ENCODE measurements around the gene ZNF507. TPM values are rescaled to one million over a fixed set of nuclear protein-coding genes. Genes with fewer than 3 reads are reported as not detected.

Gene ZNF507
- 10 to 100 TPM in 3 of 6 donors, 1 to 10 TPM in 2, not detected in 1; 7.0 to 12.8 (median 10.4) TPM for polyA plus RNA-seq (ENCODE audit: low read depth in 6 of 6)

GRCh38 chr19:32345261-32346207, at the start of gene ZNF507:
Gene ZNF507, plus strand, starts transcription at chr19:32345610. Its CDS starts 7,221 bp downstream, at chr19:32352831.
- H3K4me1 Mint-ChIP-seq = peaks cover 17 to 30% (median 26%) of the 10 kb centered on the region in 3 donors
- peaks cover 21 to 22% of the 10 kb centered on the region in 2 donors for H3K36me3 Mint-ChIP-seq
- peak within 1 kb of the TSS; percentile 93 to 99 (median 98) for H3K4me3 Mint-ChIP-seq
- H3K9me3 Mint-ChIP-seq = peaks cover 0 to 4% (median 0%) of the 10 kb centered on the region in 7 donors
- peaks cover 0 to 6% (median 0%) of the 10 kb centered on the region in 3 donors for H3K27me3 Mint-ChIP-seq
- peak within 1 kb of the TSS; percentile 49 to 99 (median 96) for H3K27ac Mint-ChIP-seq
- ATAC-seq (ENCODE audit: low read depth in 2 of 2) (peak; percentile 92 to 95), DNase-seq (peak; percentile 85)

GRCh38 chr19:32296694-32297093, 48.7 kb upstream of the ZNF507 start:
- ATAC-seq (ENCODE audit: low read depth in 2 of 2) = no peak
- Mint-ChIP-seq H3K27me3 (peaks cover 9 to 44% (median 38%) of the 10 kb centered on the region in 3 donors), H3K9me3 (peaks cover 4 to 38% (median 24%) of the 10 kb centered on the region in 7 donors), H3K36me3 (peaks cover 0 to 6% of the 10 kb centered on the region in 2 donors), H3K4me3 (no peak overlapping the region), H3K4me1 (no peaks in the 10 kb centered on the region), H3K27ac (no peak overlapping the region)
- DNase-seq = no peak

- Mint-ChIP-seq H3K27me3 (peaks cover 15 to 33% (median 23%) of the 10 kb centered on the region in 3 donors), H3K4me3 (no peak overlapping the region), H3K4me1 (no peaks in the 10 kb centered on the region), H3K27ac (no peak overlapping the region), H3K9me3 (peaks cover 17 to 70% (median 44%) of the 10 kb centered on the region in 7 donors), H3K36me3 (peaks cover 10 to 31% of the 10 kb centered on the region in 2 donors)
- ATAC-seq (ENCODE audit: low read depth in 2 of 2) (no peak), DNase-seq (no peak)
Observed at GRCh38 chr19:32302778-32303177, 42.6 kb upstream of the ZNF507 start.

GRCh38 chr19:32303193-32303592, 42.2 kb upstream of the ZNF507 start:
- DNase-seq = no peak
- ATAC-seq (ENCODE audit: low read depth in 2 of 2) = no peak

GRCh38 chr19:32307591-32307990, 37.8 kb upstream of the ZNF507 start:
- peak overlapping the region in 1 of 6 donors; percentile 32 for H3K27ac Mint-ChIP-seq
- H3K4me1 Mint-ChIP-seq = no peaks in the 10 kb centered on the region
- peaks cover 33 to 56% (median 51%) of the 10 kb centered on the region in 3 donors for H3K27me3 Mint-ChIP-seq
- H3K9me3 Mint-ChIP-seq = peaks cover 12 to 31% (median 19%) of the 10 kb centered on the region in 7 donors
- H3K4me3 Mint-ChIP-seq = no peak overlapping the region
- peaks cover 10 to 23% of the 10 kb centered on the region in 2 donors for H3K36me3 Mint-ChIP-seq
- DNase-seq (no peak), ATAC-seq (ENCODE audit: low read depth in 2 of 2) (no peak)

More at GRCh38 chr19:32303193-32303592, 42.2 kb upstream of the ZNF507 start:
- H3K27me3 Mint-ChIP-seq = peaks cover 15 to 37% (median 23%) of the 10 kb centered on the region in 3 donors
- no peaks in the 10 kb centered on the region for H3K4me1 Mint-ChIP-seq
- H3K9me3 Mint-ChIP-seq = peaks cover 17 to 70% (median 44%) of the 10 kb centered on the region in 7 donors
- H3K36me3 Mint-ChIP-seq = peaks cover 10 to 31% of the 10 kb centered on the region in 2 donors
- no peak overlapping the region for H3K4me3 Mint-ChIP-seq
- H3K27ac Mint-ChIP-seq = peak overlapping the region in 2 of 6 donors; percentile 2 to 21

DNA sequence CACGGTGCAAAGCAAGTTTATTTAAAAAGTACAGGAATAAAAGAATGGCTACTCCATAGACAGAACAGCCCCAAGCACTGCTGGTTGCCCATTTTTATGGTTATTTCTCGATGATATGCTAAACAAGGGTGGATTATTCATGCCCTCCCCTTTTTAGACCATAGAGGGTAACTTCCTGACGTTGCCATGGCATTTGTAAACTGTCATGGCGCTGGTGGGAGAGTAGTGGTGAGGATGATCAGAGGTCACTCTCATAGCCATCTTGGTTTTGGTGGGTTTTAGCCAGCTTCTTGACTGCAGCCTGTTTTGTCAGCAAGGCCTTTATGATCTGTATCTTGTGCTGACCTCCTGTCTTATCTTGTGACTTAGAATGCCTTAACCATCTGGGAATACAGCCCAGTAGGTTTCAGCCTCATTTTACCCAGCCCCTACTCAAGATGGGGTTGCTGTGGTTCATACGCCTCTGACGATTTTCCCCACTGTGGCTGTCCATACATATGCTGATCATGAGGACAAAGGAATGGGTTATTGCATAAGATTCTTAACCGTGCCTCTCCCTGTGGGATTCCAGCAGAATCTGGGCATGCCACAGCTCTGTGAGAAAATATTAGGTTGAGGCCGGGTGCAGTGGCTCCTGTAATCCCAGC, 36.9 kb upstream of the ZNF507 start:
- ATAC-seq (ENCODE audit: low read depth in 2 of 2) = no peak
- Mint-ChIP-seq H3K9me3 (peaks cover 4 to 21% (median 10%) of the 10 kb centered on the region in 7 donors), H3K4me1 (no peaks in the 10 kb centered on the region), H3K4me3 (no peak overlapping the region), H3K27me3 (peaks cover 26 to 55% (median 48%) of the 10 kb centered on the region in 3 donors), H3K27ac (peak overlapping the region in 1 of 6 donors; percentile 21), H3K36me3 (peaks cover 1 to 14% of the 10 kb centered on the region in 2 donors)
- no peak for DNase-seq

DNA sequence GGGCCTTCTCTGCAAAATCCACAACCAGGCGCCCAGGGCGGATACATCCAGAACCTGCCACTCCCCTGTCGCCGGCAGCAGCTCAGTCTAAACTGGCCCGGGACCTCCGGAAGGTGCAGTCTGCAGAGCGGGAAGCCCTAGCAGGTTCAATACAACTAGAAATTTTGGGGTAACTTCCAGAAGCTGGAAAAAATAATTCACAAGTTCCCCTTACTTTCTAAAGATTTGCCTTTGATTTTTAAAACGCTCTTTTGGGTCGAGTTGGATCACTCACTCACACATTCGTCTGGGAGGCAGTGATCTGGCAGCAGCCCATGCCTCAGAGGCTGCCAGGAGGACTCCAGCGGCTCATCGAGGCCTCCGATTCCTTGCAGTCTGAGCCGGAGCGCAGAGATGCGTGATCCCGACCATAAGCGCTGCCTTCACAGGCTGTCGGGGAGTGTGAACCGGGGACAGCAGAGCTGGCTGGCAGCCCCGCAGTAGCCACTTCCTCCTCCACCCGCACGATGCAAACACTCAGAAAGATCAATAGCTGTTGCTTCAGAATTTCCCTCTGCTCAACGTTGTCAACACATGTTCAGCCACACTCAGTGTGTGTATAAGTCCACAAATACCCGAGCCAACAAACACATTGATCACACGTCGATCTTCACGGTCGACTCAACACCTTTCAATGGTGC, 35.6 kb upstream of the ZNF507 start:
- ATAC-seq (ENCODE audit: low read depth in 2 of 2) (no peak), DNase-seq (no peak)
- H3K4me1 Mint-ChIP-seq = no peaks in the 10 kb centered on the region
- H3K27ac Mint-ChIP-seq = peak overlapping the region in 1 of 6 donors; percentile 47
- H3K27me3 Mint-ChIP-seq = peaks cover 23 to 65% (median 55%) of the 10 kb centered on the region in 3 donors
- H3K4me3 Mint-ChIP-seq = no peak overlapping the region
- H3K9me3 Mint-ChIP-seq = peaks cover 0 to 8% (median under 1%) of the 10 kb centered on the region in 7 donors
- H3K36me3 Mint-ChIP-seq = peaks cover 0 to under 1% of the 10 kb centered on the region in 2 donors

DNA sequence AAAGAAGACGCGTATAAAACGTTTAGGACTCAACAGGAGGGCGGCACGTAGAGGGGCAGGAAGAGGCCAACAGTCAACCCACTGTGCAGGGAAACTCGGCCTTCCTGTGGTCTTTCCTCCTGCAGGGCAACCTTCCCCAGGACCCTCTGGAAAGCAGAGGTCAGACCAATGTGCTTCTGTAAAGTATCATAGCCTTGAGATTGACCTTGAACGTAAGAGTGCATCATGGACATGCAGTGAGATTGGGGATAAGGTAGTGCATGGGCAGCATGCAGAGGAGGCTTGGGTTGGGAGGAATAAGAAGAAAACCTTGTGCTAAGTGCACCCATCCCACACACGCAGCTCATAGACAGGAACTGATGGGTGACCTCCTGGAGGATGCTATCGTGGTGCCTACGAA, 34.0 kb upstream of the ZNF507 start:
- no peak overlapping the region for H3K27ac Mint-ChIP-seq
- H3K9me3 Mint-ChIP-seq = peaks cover 0 to 7% (median 0%) of the 10 kb centered on the region in 7 donors
- H3K36me3 Mint-ChIP-seq = no peaks in the 10 kb centered on the region
- H3K4me3 Mint-ChIP-seq = no peak overlapping the region
- ATAC-seq (ENCODE audit: low read depth in 2 of 2) = no peak
- peaks cover 28 to 70% (median 62%) of the 10 kb centered on the region in 3 donors for H3K27me3 Mint-ChIP-seq
- H3K4me1 Mint-ChIP-seq = no peaks in the 10 kb centered on the region
- no peak for DNase-seq

DNA sequence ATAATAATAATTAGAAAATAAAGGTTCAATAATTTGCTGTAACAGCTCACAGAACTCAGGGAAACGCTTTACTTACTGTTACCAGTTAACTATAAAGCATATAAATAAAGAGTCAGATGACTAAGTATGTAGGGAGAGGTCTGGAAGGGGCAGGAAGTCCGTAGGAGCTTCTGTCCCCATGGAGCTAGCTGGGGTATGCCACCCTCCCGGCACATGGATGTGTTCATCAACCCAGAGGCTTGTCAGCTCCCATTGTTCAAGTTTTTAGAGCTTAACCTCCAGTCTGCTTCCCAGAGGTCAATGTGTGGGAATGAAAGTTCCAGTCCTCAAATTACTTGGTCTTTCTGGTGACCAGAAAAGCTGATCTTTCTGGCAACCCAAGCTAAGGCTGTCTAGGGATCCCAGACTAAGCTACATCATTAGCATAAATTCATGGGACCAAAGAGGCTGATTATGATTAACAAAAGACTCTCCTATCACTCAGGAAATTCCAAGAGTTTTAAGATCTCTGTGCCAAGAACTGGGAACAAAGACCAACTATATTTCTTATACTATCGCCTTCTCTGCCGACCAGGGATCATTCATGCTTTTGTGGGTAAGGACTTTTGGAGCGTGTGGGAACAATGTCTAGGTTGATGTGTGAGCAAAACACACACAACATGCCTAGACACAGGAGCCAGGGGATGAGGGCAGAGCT, 31.7 kb upstream of the ZNF507 start:
- ATAC-seq (ENCODE audit: low read depth in 2 of 2) (no peak), DNase-seq (no peak)
- Mint-ChIP-seq H3K27me3 (peaks cover 23 to 64% (median 55%) of the 10 kb centered on the region in 3 donors), H3K4me3 (no peak overlapping the region), H3K27ac (no peak overlapping the region), H3K4me1 (peaks cover 0 to 1% (median 0%) of the 10 kb centered on the region in 3 donors), H3K9me3 (peaks cover 0 to 4% (median 0%) of the 10 kb centered on the region in 7 donors), H3K36me3 (no peaks in the 10 kb centered on the region)

DNA sequence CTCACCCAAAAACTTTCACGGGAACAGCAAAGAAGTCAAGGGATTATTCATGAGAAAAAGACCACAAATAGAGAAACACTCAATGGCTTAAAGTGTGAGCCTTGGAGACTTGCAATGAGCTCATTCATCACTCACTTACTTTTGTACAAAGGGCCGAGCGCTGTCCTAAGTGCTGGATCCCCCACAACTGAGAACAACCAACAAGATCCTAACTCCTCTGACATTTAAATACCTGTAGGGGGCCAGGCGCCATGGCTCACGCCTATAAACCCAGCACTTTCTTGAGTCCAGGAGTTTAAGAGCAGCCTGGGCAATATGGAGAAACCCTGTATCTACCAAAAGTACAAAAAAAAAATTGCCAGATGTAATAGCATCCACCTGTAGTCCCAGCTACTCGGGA, 29.4 kb upstream of the ZNF507 start:
- Mint-ChIP-seq H3K27ac (no peak overlapping the region), H3K27me3 (peaks cover 11 to 52% (median 48%) of the 10 kb centered on the region in 3 donors), H3K4me3 (no peak overlapping the region), H3K4me1 (peaks cover 0 to 6% (median 0%) of the 10 kb centered on the region in 3 donors), H3K36me3 (no peaks in the 10 kb centered on the region), H3K9me3 (peaks cover 0 to 2% (median 0%) of the 10 kb centered on the region in 7 donors)
- no peak for DNase-seq
- ATAC-seq (ENCODE audit: low read depth in 2 of 2) = no peak

DNA sequence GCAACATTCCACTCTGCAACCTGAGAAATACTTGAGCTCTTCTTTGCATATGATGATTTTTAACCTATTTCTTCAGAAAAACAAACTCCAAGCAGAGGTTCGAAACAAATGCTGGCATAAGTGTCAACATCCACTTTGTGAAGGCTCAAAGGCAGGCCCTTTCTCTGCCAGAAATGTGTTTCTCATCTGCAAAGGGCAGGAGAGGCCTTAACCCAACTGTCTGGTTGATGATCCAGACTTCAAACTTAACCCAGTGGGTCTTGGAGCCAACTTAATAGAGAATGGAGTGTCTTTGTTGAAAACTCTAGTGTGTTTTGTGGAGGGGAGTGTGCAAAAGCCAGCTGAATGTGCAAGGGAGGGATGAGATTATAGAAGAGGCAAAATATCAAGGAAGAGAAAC, 28.3 kb upstream of the ZNF507 start:
- Mint-ChIP-seq H3K9me3 (peaks cover 0 to 2% (median 0%) of the 10 kb centered on the region in 7 donors), H3K36me3 (no peaks in the 10 kb centered on the region), H3K4me3 (no peak overlapping the region), H3K4me1 (peaks cover 0 to 6% (median 0%) of the 10 kb centered on the region in 3 donors), H3K27ac (peak overlapping the region in 1 of 6 donors; percentile 13), H3K27me3 (peaks cover 8 to 55% (median 47%) of the 10 kb centered on the region in 3 donors)
- DNase-seq = no peak
- ATAC-seq (ENCODE audit: low read depth in 2 of 2) = no peak

- Mint-ChIP-seq H3K4me3 (no peak overlapping the region), H3K9me3 (peaks cover 0 to 2% (median 0%) of the 10 kb centered on the region in 7 donors), H3K27ac (no peak overlapping the region), H3K27me3 (peaks cover 17 to 46% (median 40%) of the 10 kb centered on the region in 3 donors), H3K36me3 (no peaks in the 10 kb centered on the region), H3K4me1 (peaks cover 0 to 6% (median 0%) of the 10 kb centered on the region in 3 donors)
- ATAC-seq (ENCODE audit: low read depth in 2 of 2) (no peak), DNase-seq (no peak)
Observed at GRCh38 chr19:32318884-32319520, 26.4 kb upstream of the ZNF507 start.
